Stimulated activated CD8-positive, alpha-beta memory T cell treated with anti-CD3 and anti-CD28 coated beads, Interleukin-12 subunit alpha, Interleukin-12 subunit beta, amount 100 ng/mL, for 24 hours (primary cell): ENCODE measurements around the gene ENG.
"Not testable (repeated sequence)": the region's sequence is repeated elsewhere in the genome, so short reads cannot be mapped to it uniquely, and the experiment has no call there.

Experiments used
- DNase-seq: peaks from one replicate; pipeline ENCODE4 v3.0.0-alpha.2; 2020; ENCODE audit errors: extremely low read depth

Gene ENG

DNA sequence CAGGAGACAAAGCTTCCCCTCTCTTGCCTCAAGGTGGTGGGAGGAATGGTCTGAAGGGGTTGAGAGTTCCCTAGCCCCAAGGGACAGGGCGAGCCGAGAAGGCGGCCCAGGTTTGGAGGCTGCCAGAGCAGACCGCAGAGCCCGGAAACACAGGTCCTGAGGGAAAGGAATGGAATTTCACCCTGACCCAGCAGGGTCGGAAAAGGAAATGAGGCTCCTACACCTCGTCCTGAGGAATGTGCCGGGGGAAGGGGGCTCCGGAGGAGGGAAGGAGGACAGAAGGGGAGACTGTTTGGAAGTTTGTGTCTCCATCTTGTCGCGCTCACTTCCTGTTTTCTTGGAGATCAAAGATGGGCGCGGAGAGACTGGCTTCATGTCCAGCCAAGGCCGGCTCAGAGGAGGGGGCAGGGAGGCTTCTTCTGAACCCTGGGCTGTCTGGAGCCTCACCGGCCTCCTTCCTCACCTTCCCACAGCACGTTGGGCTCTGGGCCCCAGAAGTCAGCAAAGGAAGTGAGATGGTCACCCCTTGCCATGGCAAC lies 9.6 kb downstream of the ENG start:
- DNase-seq = no peak

DNA sequence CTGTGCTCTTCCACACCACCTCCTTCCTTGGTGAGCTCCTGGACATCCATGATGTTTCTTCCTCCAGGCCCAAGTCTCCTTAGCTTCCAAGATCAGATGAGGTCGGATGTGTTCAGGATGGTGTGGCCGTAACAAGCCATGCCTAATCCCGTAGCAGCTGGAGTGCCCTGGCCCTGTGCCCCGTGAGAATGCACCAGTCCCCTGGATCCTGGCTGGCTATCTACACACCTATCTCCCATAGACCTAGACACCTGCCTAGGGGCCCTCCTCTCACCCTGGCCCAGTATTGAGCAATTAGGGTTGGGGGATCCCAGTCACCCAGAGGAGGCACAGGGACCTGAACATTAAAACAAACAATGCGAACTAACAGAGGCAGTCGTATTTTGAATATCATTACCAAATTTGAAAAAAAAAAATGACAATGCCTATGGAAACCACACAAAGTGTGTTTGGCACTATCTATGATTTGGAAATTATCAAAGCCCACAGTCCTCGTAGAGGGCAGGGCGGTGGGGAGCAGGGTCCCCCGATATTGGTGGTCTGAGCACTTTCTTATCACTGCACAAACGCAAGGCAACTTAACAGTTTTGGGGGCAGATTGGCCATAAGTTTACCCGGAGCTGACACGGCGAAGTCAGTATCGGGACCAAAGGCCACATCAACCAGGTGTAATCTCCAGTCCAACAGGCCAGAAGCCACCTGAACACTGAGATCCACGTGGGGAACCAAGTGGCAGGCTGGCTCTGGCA lies 13.2 kb downstream of the ENG start:
- DNase-seq = no peak

DNA sequence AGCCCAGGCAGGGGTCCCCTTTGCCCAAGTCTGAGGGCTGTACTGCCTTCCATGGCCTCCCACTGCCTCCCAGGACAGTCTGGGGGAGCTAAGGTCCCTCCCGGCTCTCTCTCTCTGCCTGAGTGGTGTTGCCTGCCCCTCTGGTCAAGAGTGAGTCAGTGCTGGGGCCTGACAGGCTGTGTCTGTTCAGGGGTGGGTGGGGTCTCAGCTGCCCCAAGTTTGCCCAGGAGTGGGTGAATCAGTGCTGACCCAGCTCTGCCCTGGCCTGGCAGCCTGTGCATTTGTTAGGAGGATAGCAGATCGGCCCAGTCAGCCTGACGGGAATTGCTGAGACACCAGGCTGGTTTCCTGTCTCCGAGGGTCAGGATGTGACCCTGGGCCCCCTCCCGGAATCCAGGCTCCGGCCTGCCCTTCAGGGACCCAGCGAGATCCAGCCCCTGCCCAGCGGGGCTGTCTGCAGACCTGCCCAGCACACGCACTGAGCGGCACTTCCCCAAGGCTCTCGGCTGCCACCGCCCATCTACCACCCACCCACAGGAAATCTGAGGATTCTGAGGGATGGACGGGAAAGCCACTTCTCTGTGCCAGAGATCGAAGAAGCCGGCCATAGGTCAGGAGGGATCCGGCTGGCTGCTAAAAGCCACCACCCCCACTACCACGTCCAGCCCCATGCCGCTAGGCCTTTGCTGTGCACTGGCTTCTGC lies 15.9 kb downstream of the ENG start:
- DNase-seq = no peak

DNA sequence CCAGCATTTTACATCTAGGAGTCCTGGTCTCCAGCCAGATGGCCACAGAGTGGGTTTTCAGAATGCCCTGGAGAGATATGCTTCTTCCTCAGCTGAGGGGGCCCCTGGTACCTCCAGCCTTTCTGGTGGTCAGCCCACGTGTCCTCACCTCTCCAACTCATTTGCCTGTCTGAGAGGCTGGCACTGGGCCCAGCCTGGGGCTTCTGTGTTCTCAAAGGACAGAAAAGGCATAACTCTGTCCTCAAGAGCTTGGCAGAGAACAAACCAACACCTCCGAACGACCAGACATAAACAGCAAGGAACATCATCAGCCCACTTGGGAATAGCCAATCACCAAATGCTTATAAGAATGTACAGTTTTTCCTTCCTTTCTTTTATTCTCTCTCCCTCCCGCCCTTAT lies 17.1 kb downstream of the ENG start:
- no peak for DNase-seq

DNA sequence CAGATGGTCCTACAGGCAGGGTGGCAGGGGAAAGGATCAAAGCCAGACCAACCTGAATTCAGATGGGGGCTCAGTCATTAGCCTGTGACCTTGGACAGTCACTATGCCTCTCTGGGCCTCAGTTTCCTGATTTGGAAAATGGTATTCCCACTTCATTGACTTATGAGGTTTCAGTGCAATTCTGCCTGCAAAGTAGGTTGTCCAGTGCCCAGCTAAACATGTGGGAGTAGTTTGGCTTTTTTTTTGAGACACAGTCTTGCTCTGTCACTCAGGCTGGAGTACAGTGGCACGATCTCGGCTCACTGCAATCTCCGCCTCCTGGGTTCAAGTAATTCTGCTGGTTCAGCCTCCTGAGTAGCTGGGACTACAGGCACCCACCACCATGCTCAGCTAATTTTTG lies 17.9 kb downstream of the ENG start:
- not testable (repeated sequence) for DNase-seq

DNA sequence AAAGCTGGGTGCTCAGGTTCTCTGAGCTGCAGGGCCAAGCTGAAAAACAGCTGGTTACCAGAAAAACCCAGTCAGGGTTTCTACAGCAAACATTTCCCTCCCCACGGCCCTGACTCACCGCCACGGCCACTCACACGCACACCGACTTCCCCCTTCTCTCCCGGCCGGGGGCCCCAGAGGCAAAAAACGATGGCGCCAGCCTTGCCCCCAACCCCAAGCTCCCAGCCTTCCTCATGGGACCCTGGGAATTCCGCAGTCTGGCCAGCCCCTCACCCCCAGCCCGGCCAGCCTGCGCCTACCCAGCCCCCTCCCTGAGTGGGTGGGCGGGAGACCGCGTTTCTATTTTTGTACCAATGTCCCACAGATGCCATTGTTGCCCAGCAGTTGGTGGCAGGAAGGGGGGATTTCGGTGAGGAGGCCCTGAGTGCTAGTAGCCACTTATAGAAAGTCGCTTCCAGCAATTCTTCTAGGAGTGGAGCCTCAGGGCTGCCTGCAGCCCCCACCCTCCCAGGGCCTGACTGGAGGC lies 18.4 kb downstream of the ENG start:
- no peak for DNase-seq

DNA sequence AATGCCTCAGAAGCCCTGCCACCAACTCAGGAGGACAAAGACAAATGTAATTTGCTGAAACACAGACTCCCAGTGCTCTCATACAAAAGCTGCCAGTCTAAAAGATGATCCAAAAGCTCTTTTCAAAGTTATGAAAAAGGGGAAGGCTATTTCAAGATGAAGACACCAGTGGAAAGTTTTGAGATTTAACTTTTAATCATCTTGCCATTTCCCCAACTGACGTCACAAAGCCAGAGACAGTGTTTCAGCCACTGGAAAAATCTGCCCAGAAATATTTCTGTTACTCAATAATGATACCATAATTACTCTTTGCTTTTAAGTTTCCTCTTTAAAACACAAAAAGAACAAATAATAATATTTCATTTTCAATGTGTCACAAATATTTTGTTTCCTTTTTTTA lies 20.9 kb downstream of the ENG start:
- DNase-seq = no peak

DNA sequence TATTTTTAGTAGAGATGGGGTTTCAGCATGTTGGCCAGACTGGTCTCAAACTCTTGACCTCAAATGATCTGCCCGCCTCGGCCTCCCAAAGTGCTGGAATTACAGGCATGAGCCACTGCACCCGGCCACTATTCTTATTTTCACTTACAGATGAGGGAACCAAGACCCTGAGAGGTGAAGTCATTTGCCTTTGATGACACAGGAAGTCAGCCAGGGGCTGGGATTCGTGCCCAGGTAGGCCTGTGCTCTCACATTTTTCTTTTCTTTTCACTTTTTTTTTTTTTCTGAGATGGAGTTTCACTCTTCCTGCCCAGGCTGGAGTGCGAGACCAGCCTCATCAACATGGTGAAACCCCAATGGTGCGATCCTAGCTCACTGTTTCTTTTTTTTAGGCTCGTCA lies 22.2 kb downstream of the ENG start:
- no peak for DNase-seq

DNA sequence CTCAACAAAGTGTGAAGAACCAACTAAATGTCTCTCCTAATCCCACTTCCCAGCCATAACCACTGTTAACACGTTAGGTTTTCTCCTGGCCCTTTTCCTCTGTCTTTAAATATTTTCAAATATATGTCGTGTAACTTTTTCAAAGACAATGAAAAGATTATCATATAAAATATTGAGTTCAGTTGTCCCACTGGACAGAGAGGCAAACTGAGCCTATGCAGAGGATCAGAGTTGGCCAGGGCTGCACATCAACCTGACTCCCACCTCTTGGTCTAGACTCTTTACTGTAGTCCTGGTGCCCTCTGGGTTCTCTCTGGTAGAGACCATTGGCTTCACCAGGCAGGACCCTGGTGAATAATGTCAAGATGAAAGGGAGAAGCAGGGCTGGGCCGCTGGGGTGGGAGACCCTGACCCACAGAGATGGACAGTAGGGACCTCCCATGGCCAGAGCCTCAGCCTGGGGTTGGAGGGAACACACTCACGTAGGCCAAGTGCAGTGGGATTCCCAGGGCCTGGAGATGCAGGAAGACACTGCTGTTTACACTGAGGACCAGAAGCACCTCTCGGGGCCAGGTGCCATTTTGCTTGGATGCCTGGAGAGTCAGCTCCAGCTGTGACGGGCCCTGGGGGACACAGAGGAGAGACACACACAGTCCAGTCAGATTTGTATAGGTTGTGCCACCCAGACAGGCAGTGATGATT lies 25.1 kb downstream of the ENG start:
- DNase-seq = no peak

DNA sequence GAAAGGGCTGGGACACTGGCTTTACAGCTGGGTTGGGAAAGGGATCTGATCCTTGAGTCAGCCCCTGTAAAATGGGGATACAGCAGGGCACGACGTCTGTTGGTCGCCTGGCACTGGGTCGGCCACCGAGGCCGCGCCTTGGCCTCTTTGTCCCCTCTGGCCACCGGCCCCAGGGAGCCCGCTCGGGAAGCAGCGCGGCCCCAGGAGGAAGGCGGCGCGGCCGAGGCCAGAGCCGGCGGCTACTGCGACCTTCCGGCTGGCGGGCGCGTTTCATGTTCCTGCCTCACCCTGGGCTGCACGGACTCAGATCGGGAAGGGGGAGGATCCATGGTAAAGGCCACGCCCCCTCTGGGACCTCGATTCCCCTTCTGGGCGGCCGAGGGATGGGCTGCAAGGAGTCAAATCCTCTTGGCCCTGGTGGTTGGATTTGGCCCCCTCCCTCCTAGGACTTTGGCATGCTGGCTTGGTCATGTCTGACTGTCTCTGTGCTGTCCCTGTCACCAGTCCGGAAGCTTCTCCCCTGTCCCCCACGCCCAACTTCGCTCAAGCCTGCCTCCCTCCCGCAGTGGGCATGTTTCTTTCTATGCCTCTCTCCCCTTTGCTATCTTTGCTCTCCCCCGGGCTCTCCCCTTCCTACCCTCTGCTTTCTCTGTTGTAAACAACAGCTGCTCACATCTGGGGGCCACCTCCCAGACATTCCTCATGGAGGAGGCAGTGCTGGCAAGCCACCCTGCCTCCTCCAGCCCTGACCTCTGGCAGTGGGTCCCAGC lies 26.0 kb downstream of the ENG start:
- DNase-seq = no peak

DNA sequence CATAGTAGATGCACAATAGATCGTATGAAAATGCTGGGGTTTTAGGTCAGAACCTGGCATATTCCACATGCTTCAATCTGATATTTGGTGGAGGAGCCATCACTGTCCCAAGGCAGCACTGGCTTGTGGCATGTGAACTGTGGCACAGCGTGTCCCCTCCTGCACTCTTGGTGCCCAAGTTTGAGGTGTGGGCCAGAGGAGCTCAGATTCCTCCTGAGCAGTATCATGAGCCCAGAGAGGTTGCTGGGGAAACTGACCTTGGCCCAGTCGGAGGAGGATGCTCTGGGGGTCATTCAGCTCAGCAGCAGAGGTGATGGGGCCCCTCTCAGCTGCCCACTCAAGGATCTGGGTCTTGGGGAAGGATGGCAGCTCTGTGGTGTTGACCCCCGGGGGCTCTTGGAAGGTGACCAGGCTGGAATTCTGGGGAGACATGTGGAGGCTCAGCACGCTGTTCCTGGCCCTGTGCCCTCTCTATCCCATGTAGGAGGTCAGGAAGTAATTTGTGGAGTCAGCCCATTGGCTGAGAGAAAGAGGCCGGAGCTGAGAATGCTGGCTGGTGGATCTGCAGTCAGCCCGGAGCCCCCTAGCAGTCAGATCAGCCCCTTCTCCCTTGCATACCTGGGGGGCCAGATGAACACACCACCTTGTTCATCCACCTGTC lies 28.1 kb downstream of the ENG start:
- DNase-seq = no peak

DNA sequence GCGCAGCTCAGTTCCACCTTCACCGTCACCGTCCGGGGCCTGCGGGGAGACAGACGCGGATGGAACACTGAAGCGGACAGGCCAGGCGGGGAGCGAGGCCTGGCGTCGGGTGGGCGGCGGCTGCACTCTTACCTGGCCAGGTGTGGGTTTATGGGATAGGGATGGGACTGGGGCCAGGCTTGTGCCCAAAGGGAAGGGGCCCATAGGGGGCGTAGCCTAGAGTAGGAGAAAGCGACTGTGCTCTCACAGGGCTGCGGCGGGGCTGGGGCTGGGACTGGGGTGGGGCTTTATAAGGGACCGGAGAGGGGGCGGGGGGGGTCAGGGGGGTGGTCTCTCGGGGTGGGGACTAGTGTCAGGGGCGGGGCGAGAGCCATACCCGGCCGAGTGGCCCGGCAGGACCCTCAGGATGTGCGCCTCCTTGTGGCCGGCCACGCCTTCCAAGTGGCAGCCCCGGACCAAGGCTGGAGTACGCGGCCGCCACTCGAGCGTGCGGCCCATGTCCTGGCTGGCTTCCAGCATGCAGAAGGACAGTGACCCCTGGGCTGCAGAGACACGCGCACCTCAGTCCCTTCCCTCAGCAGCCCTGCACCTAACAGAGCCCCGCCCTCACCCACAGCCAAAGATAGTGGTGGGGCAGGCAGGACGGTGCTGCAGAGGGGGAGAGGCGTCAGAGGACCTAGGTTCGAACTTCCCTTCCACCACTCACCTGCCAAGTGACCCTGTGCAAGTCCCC lies 29.0 kb downstream of the ENG start:
- no peak for DNase-seq

DNA sequence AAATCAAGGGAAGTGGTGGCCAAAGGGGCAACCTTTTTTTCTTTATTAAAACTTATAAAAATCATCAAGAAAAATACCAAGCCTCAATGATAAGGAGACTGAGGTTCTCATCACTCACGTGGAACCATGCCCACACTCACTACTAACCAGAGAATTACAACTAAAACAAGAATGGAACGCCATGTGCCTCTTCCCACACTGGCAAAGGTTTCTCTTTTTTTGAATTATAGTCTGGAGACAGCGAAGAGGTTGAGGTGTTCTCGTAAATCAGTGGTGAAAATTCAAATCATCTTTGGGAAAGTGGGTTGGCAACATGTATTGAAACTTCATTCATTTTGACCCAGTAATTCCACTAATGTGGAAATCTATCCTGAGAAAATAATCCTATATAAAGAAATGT lies 32.4 kb downstream of the ENG start:
- no peak for DNase-seq

DNA sequence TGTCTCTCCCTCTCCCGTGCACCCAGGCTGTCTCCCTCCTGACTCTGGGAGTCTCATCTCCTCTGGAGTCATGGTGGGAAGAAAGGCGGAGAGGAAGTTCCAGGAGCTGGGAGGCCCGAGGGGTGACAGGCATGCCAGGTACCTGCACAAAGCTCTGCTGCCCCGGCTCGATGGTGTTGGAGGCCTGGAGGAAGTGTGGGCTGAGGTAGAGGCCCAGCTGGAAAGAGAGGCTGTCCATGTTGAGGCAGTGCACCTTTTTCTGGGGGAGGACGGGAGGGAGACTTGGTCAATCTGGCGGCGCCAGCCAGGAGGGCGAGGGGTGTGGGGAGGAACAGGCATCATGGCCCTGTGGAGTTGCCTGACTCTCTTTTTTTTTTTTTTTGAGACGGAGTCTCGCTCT lies 35.9 kb downstream of the ENG start:
- DNase-seq = no peak

DNA sequence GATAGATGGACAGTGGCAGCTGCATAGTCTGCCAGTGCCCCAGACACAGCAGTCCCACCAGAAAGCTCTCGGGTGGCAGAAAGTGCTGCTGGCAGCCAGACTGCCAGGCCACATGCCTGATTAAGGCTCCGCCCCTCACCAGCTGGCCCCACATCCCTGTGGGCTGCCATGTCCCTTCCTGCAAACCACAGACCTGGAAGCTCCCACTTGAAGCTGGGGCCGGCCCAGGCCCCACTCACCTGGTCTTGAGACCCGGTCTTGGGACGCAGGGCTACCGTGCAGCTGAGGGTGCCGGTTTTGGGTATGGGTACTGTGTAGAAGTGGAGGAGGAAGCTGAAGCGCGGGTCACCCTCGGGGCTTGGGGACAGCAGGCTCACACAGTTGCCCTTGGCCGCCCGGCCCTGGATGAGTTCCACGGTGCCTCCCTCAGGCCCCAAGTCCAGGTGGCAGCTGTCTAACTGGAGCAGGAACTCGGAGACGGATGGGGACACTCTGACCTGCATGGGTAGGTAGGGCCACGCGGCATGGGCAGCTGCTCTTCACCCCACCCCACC lies 36.5 kb downstream of the ENG start:
- no peak for DNase-seq

DNA sequence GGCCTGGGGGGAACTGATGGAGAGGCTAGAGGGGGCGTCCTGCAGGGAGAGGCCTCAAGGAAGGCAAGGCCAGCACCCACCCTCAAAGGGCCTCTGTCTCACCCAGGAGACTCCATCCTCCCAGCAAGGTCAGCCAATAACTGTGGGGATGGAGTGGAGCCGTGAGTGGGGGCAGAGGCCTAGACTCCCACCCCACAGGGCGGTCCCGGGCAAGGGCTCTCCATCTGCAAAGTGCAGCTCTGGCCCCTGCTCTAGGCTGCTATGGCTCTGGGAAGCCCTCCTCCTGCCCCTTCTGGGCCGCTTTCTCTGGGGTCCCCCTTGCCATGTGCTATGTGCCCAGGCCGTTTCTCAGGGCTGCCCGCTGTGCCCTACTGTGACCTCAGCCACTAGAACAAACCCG lies 37.7 kb downstream of the ENG start:
- no peak for DNase-seq

DNA sequence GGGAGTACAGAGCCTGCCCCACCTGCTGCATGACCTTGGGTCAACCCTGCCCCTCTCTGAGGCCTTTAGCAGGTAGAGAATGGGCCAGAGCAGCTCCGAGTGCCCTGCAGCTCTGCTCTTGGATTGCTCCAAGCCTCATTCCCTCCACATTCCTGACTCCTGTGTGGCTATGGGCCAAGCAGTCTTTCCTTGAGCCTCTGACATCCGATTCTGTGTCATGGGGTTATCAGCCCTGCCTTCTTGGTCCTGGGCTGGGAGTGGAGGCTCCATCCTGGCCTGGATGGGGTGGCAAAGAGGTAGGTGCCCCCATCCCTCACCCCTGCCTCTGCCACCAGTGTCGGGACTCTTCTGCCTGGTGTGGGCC lies 38.1 kb downstream of the ENG start:
- no peak for DNase-seq

DNA sequence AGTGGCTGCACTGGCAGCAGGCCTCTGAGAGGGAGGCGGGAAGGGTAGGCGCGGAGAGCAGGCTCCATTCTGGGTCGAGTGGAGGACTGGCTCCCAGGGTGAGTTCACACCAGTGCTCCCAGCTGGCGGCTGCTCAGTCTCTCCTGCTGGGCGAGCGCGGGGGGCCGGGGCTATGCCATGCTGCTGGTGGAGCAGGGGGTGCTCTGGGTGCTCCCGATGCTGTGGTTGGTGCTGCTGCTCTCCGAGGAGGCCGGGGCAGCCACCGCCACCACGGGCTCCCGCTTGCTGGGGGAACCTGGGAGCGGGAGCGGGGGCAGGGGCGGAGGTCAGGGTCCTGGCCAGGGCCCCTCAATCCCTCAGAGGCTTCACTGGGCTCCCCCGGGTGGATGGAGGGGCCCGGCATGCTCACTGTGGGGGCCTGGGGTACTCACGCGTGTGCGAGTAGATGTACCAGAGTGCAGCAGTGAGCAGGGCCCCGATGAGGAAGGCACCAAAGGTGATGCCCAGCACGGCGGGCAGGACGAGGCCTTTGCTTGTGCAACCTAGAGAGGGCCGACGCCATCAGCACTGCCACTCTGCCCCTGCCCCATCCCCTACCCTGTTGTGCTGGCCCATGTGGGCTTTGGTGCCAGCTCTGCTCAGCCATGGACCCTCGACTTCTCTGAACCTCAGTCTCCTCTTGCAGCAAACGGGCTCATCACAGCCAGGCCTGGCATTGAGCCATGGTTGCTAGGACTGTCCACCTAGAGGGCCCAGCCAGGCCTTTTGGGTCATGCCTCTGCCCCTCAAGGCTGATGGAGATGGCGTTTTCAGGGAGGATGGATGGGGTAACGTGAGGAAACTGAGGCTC lies 38.7 kb downstream of the ENG start:
- DNase-seq = no peak
